CD14-positive monocyte (primary cell): ENCODE data around the gene TTLL13. TPM values are rescaled to one million over a fixed set of nuclear protein-coding genes. Genes with fewer than 3 reads are reported as not detected.
A peak's percentile ranks its signal among the peaks of the same experiment; 100 is the strongest.
"Not testable (repeated sequence)": the region's sequence is repeated elsewhere in the genome, so short reads cannot be mapped to it uniquely, and the experiment has no call there.

Source experiments
- DNase-seq, 3 donors: peaks; one replicate each; pipeline ENCODE4 v3.0.0-alpha.2; 2011 to 2022
- H2AFZ ChIP-seq: 2 replicates; pipeline ENCODE4 v1.6.0; 2012; ENCODE audit warnings: mild to moderate bottlenecking, low read depth, low read length, inconsistent platforms; ENCODE audit not compliant: insufficient read depth, poor library complexity, severe bottlenecking
- H3K27ac ChIP-seq, 2 donors: 1 replicate in 1 of 2; 2 replicates in 1 of 2; pipeline ENCODE4 v1.5.1; 2012 to 2013; ENCODE audit warnings: low read length in 2 of 2, control low read depth in 1 of 2, inconsistent platforms in 1 of 2, low read depth in 1 of 2, mild to moderate bottlenecking in 1 of 2
- H3K27me3 ChIP-seq, 2 donors: one replicate each; pipeline versions ENCODE4 v1.6.0 to v1.6.1; 2011 to 2013; ENCODE audit warnings: low read length in 2 of 2; ENCODE audit not compliant: control insufficient read depth in 2 of 2, insufficient read depth in 2 of 2
- H3K36me3 ChIP-seq, 2 donors: replicated peaks in 1 of 2; 1 replicate in 1 of 2; 2 replicates in 1 of 2; pipeline versions ENCODE4 v1.5.1 to v1.6.1; 2012 to 2013; ENCODE audit warnings: low read length in 2 of 2, control low read depth in 1 of 2, inconsistent platforms in 1 of 2, mild to moderate bottlenecking in 1 of 2; ENCODE audit not compliant: insufficient read depth in 2 of 2, control insufficient read depth in 1 of 2
- H3K4me1 ChIP-seq, 2 donors: 1 replicate in 1 of 2; 2 replicates in 1 of 2; pipeline versions ENCODE4 v1.5.1 to v1.6.1; 2012 to 2013; ENCODE audit warnings: low read length in 2 of 2, control low read depth in 1 of 2, inconsistent platforms in 1 of 2, mild to moderate bottlenecking in 1 of 2, moderate library complexity in 1 of 2; ENCODE audit not compliant: insufficient read depth in 2 of 2, control insufficient read depth in 1 of 2
- H3K4me2 ChIP-seq: replicated peaks from 2 replicates; pipeline ENCODE3; 2012; ENCODE audit warnings: low read length, moderate library complexity, mild to moderate bottlenecking; ENCODE audit not compliant: poor library complexity, severe bottlenecking; ENCODE audit errors: extremely low read depth
- H3K4me3 ChIP-seq, 3 experiments: fragments of 200-600 bp in 1 of 3; sonication (generic) in 1 of 3; replicated peaks in 1 of 3; 1 replicate in 2 of 3; 2 replicates in 1 of 3; pipeline ENCODE4 v1.5.1; 2011 to 2013; ENCODE audit warnings: low read length in 3 of 3, mild to moderate bottlenecking in 3 of 3, control low read depth in 2 of 3, low read depth in 2 of 3, inconsistent platforms in 1 of 3, moderate library complexity in 1 of 3
- H3K79me2 ChIP-seq: 2 replicates; pipeline ENCODE4 v1.6.0; 2012; ENCODE audit warnings: mild to moderate bottlenecking, control low read depth, inconsistent platforms, low read length, moderate library complexity; ENCODE audit not compliant: insufficient read depth
- H3K9ac ChIP-seq: 2 replicates; pipeline ENCODE4 v1.6.0; 2017; ENCODE audit warnings: low read length, mild to moderate bottlenecking; ENCODE audit not compliant: insufficient read depth, poor library complexity, severe bottlenecking
- H3K9me3 ChIP-seq, 2 donors: replicated peaks in 1 of 2; 1 replicate in 1 of 2; 2 replicates in 1 of 2; pipeline versions ENCODE4 v1.5.1 to v1.6.1; 2012 to 2013; ENCODE audit warnings: low read length in 2 of 2, control low read depth in 1 of 2; ENCODE audit not compliant: control insufficient read depth in 1 of 2, insufficient read depth in 1 of 2
- H4K20me1 ChIP-seq: 2 replicates; pipeline ENCODE4 v1.6.0; 2012; ENCODE audit warnings: mild to moderate bottlenecking, low read length, control low read depth, moderate library complexity; ENCODE audit not compliant: insufficient read depth
- H3K27ac Mint-ChIP-seq, 7 donors: one replicate each; pipeline ENCODE4 v1.8.0; 2020; ENCODE audit warnings: mild to moderate bottlenecking in 7 of 7, mixed read lengths in 7 of 7, moderate library complexity in 6 of 7, inconsistent platforms in 2 of 7
- H3K27me3 Mint-ChIP-seq, 3 donors: one replicate each; pipeline ENCODE4 v1.8.0; 2021 to 2022; ENCODE audit warnings: low read depth in 3 of 3, mild to moderate bottlenecking in 3 of 3, mixed read lengths in 3 of 3, moderate library complexity in 3 of 3, inconsistent platforms in 1 of 3
- H3K36me3 Mint-ChIP-seq, 2 donors: one replicate each; pipeline ENCODE4 v1.8.0; 2020; ENCODE audit warnings: mixed read lengths in 2 of 2, inconsistent platforms in 1 of 2, mild to moderate bottlenecking in 1 of 2
- H3K4me1 Mint-ChIP-seq: one replicate; pipeline ENCODE4 v1.8.0; 2020; ENCODE audit warnings: mild to moderate bottlenecking, mixed read lengths
- H3K4me3 Mint-ChIP-seq, 2 donors: one replicate each; pipeline ENCODE4 v1.8.0; 2020; ENCODE audit warnings: mild to moderate bottlenecking in 2 of 2, mixed read lengths in 2 of 2, moderate library complexity in 1 of 2
- H3K9me3 Mint-ChIP-seq, 7 donors: one replicate each; pipeline ENCODE4 v1.8.0; 2020 to 2022; ENCODE audit warnings: mixed read lengths in 7 of 7, mild to moderate bottlenecking in 6 of 7, moderate library complexity in 6 of 7, inconsistent platforms in 2 of 7
- WGBS: methylation state at CpG from one replicate; pipeline ENCODE4 v1.1.5; 2013; ENCODE audit warnings: missing lambda C conversion rate; ENCODE audit not compliant: insufficient coverage; 5-methylcytosine and 5-hydroxymethylcytosine counted together
- intact Hi-C, 2 donors: fragments of 100-400 bp; cut with micrococcal nuclease; formaldehyde crosslinking; loops; one replicate each; pipeline versions ENCODE4 v1.15.0 to v1.15.1; 2023
- polyA plus RNA-seq, 3 donors: library from polyadenylated mRNA; depleted of rRNA in 1 of 3; unstranded in 2 of 3; stranded (reverse) in 1 of 3; fragments of 300-500 nt in 2 of 3; fragments of >200 nt in 1 of 3; fragmentation: Illumina TruSeq in 2 of 3; gene quantifications; 1 replicate in 2 of 3; 2 replicates in 1 of 3; pipeline ENCODE4 v1.2.3, GENCODE V29; 2012 to 2021
- TF ChIP-seq, protein P1 (sequence below): fragments of 200-600 bp; IDR thresholded peaks from one replicate; pipeline ENCODE4 v1.8.0; 2022; ENCODE audit warnings: antibody characterized with exemption, mild to moderate bottlenecking

The TTLL13 gene
- polyA plus RNA-seq, 3 donors = 0.08 to 0.13 TPM; not detected in 1

DNA sequence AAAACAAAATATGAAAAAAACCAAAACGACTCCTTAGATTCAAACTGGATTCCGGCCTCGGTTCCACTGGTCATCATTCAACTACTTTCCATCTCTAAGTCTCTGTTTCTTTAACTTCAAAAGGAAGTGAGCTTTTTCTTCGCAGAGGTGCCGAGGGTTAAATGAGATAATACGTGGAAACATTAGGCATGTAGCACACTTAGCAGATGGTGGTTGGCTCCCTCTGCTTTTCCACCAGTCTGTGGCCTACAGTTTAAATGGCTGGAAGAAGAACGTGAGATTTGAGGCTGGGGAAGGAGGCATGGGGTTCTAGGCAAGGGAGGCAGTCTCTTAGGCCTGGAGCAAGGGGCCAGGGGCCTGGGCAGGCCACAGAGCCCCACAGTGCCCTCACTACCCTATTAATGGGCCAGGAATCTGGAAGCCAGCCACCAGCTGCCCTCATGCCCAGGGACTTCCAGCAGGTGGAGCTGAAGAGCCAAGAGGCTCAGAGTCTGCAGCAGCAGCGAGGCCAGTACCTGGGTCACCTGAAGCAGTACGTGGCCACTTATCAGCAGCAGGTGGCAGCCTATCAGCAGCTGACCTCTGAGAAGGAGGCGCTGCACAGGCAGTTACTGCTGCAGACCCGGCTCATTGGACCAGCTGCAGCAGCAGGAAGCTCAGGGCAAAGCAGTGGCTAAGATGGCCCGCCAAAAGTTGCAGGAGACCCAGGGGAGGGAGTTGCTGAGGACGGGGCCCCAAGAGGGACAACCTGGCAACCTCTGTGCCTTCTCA, 43.9 kb downstream of the TTLL13 start:
- H4K20me1 ChIP-seq, H3K9me3 ChIP-seq, H3K36me3 Mint-ChIP-seq, H3K27me3 Mint-ChIP-seq, H3K79me2 ChIP-seq, intact Hi-C loops, H3K9me3 Mint-ChIP-seq, H2AFZ ChIP-seq, H3K36me3 ChIP-seq, H3K4me1 Mint-ChIP-seq, H3K4me3 ChIP-seq, H3K4me2 ChIP-seq, H3K4me1 ChIP-seq, H3K9ac ChIP-seq, H3K27me3 ChIP-seq, H3K27ac Mint-ChIP-seq, H3K27ac ChIP-seq: not testable (repeated sequence)
- TF ChIP-seq, protein P1, sequence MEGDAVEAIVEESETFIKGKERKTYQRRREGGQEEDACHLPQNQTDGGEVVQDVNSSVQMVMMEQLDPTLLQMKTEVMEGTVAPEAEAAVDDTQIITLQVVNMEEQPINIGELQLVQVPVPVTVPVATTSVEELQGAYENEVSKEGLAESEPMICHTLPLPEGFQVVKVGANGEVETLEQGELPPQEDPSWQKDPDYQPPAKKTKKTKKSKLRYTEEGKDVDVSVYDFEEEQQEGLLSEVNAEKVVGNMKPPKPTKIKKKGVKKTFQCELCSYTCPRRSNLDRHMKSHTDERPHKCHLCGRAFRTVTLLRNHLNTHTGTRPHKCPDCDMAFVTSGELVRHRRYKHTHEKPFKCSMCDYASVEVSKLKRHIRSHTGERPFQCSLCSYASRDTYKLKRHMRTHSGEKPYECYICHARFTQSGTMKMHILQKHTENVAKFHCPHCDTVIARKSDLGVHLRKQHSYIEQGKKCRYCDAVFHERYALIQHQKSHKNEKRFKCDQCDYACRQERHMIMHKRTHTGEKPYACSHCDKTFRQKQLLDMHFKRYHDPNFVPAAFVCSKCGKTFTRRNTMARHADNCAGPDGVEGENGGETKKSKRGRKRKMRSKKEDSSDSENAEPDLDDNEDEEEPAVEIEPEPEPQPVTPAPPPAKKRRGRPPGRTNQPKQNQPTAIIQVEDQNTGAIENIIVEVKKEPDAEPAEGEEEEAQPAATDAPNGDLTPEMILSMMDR = peak; percentile 89
- WGBS = 41% methylated on average over 11 of the region's 13 CpGs
- DNase-seq = peak; percentile 31 to 65 (median 52)
- peak overlapping the region in 1 of 2 donors; percentile 62 for H3K4me3 Mint-ChIP-seq

GRCh38 chr15:90294159-90294558, 44.8 kb downstream of the TTLL13 start:
- peaks cover 0 to 8% (median 2%) of the 10 kb centered on the region in 3 donors for H3K27me3 Mint-ChIP-seq
- Histone ChIP-seq H3K9ac (no peak overlapping the region), H2AFZ (no peak overlapping the region), H3K79me2 (no peaks in the 10 kb centered on the region), H3K27me3 (no peaks in the 10 kb centered on the region), H3K4me2 (no peak overlapping the region), H3K36me3 (no peaks in the 10 kb centered on the region), H3K4me3 (no peak overlapping the region), H4K20me1 (no peaks in the 10 kb centered on the region), H3K4me1 (peaks cover 0 to 5% of the 10 kb centered on the region in 2 donors), H3K27ac (no peak overlapping the region), H3K9me3 (no peaks in the 10 kb centered on the region)
- H3K9me3 Mint-ChIP-seq = no peaks in the 10 kb centered on the region
- H3K27ac Mint-ChIP-seq = no peak overlapping the region
- H3K36me3 Mint-ChIP-seq = no peaks in the 10 kb centered on the region
- H3K4me1 Mint-ChIP-seq = peaks cover 4% of the 10 kb centered on the region
- TF ChIP-seq, protein P1 = no peak
- H3K4me3 Mint-ChIP-seq = no peak overlapping the region
- DNase-seq = no peak
- intact Hi-C loops = no loop called here
- 97% methylated on average over 6 of the region's 6 CpGs for WGBS
